Small intestine (tissue), 7 donors: ENCODE measurements around the gene LY6G5C. TPM values are rescaled to one million over a fixed set of nuclear protein-coding genes. Genes with fewer than 3 reads are reported as not detected.
A peak's percentile ranks its signal among the peaks of the same experiment; 100 is the strongest.

ENCODE experiments used
- DNase-seq, 2 donors: peaks; one replicate each; pipeline versions ENCODE4 v3.0.0 to v3.0.0-alpha.2; 2013
- FAIRE-seq: peaks from 2 replicates; lab custom pipeline; 2012; peaks lifted over from hg19 to GRCh38; lab: Jason Lieb, UNC
- H3K27ac ChIP-seq, 3 donors: one replicate each; pipeline ENCODE4 v1.5.1; 2013; ENCODE audit warnings: low read length in 2 of 3, mild to moderate bottlenecking in 2 of 3, control low read depth in 1 of 3, inconsistent platforms in 1 of 3, low read depth in 1 of 3, moderate library complexity in 1 of 3
- H3K27me3 ChIP-seq, 3 donors: one replicate each; pipeline ENCODE4 v1.6.1; 2013; ENCODE audit warnings: low read length in 3 of 3, inconsistent platforms in 1 of 3; ENCODE audit not compliant: control insufficient read depth in 3 of 3, insufficient read depth in 3 of 3
- H3K36me3 ChIP-seq, 3 donors: one replicate each; pipeline ENCODE4 v1.6.1; 2013; ENCODE audit warnings: low read length in 3 of 3, inconsistent platforms in 1 of 3, low read depth in 1 of 3, mild to moderate bottlenecking in 1 of 3, moderate library complexity in 1 of 3; ENCODE audit not compliant: control insufficient read depth in 3 of 3, insufficient read depth in 2 of 3
- H3K4me1 ChIP-seq, 3 donors: one replicate each; pipeline ENCODE4 v1.6.1; 2013; ENCODE audit warnings: low read length in 2 of 3, inconsistent platforms in 1 of 3, low read depth in 1 of 3, mild to moderate bottlenecking in 1 of 3, moderate library complexity in 1 of 3; ENCODE audit not compliant: control insufficient read depth in 3 of 3, insufficient read depth in 2 of 3
- H3K4me3 ChIP-seq, 3 donors: one replicate each; pipeline ENCODE4 v1.5.1; 2013; ENCODE audit warnings: low read length in 3 of 3, control low read depth in 1 of 3, inconsistent platforms in 1 of 3, low read depth in 1 of 3, mild to moderate bottlenecking in 1 of 3, moderate library complexity in 1 of 3
- H3K9me3 ChIP-seq, 2 donors: one replicate each; pipeline ENCODE4 v1.6.1; 2013; ENCODE audit warnings: low read depth in 1 of 2, low read length in 1 of 2; ENCODE audit not compliant: control insufficient read depth in 2 of 2, insufficient read depth in 1 of 2
- WGBS, 3 donors: extraction: QIAGEN DNeasy Blood & Tissue Kit; methylation state at CpG; one replicate each; pipeline ENCODE4 v1.1.7; 2013; 5-methylcytosine and 5-hydroxymethylcytosine counted together
- polyA plus RNA-seq, 4 donors: library from polyadenylated mRNA; stranded (reverse) in 3 of 4; unstranded in 1 of 4; fragments of 200-250 nt in 3 of 4; fragments of 120-200 nt in 1 of 4; gene quantifications; one replicate each; pipeline versions ENCODE4 v1.2.1 to v1.2.3, GENCODE V29; 2013
- donor health status: healthy with polysubstance abuse.
- donor health status: control.
- donor health status: control.
- donor health status: Bipolar disorder and iron deficiency.
- donor health status: healthy.

LY6G5C gene
- polyA plus RNA-seq, 4 donors = 2.6 to 3.8 (median 3.1) TPM

DNA sequence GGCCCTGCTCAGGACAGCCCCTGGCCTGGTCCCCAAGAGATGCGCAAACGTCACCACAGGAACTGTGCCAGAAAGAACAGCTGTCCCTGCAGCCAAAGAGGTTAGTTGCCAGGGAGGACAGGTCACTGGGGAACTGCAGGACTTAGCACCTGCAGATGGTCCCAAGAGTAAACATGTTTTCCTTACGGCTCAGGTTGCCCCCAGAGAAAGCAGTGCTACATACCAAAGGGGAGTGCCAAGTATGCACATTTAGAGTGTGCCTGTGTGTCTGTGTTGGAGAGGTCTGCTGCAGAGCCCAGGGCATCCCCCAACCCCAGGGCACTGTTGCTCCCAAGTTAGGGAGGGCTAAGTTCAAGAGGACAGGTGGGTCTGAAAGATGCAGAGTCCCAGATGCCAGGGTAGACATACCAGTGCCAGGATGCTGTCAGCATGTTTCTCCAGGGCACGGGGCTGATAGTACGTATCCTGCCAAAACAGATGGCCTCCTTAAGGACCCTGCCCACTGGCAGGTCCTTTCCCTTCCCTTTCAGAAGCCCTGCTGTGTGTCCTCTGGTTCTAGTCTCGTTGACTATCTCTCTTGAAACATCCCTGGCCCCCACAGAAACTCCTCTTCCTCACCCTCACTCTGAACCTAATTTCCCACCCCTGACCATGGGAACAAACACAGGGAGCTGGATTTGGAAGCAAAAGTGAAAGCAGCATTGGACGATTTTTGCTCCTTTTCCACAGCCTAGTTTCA is 21.0 kb upstream of the LY6G5C start:
- Histone ChIP-seq H3K27ac (peak overlapping the region in 2 of 3 donors; percentile 97 to 98), H3K27me3 (no peaks in the 10 kb centered on the region), H3K9me3 (no peaks in the 10 kb centered on the region), H3K4me3 (peak overlapping the region; percentile 46 to 88 (median 69)), H3K4me1 (peaks cover 0 to 21% (median 4%) of the 10 kb centered on the region in 3 donors), H3K36me3 (peaks cover 0 to 36% (median 4%) of the 10 kb centered on the region in 3 donors)
- FAIRE-seq = no peak
- peak; percentile 49 to 55 for DNase-seq
- WGBS, 3 donors = 19 to 27% (median 25%) methylated on average over 7 of the region's 7 CpGs

DNA sequence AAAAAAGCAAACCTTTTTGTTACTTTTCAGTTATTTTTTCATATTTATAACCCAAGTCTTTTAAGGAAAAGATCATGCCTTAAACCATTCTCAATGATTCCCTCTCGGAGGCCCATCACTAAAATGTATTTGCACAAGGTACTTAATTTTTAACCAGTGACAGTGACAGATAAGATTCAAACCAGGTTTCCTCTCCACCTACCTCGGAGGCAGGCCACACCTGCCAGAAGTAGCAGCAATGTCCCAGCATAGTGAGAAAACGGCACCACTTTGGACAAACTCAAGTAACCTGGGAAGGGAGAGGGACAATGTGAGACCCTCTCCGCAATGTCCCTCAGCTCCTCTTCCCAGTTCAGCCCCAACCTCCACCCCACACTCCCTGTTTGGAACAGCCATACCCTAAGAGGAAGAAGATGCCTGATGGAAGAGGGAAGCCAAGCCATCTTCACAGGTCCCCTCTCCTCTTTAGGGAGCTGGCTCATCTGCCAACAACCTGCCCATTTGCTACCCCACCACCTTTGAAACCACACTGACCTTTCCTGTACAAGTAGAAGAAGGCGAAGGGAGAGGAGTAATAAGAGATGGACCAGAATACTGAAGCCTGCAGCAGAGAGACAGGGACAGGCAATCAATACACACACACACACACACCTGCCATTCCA is 20.0 kb upstream of the LY6G5C start:
- FAIRE-seq (no peak), DNase-seq (peak in 1 of 2 donors; percentile 50)
- Histone ChIP-seq H3K27me3 (no peaks in the 10 kb centered on the region), H3K9me3 (no peaks in the 10 kb centered on the region), H3K27ac (peak overlapping the region in 2 of 3 donors; percentile 21 to 39), H3K36me3 (peaks cover 0 to 45% (median 4%) of the 10 kb centered on the region in 3 donors), H3K4me3 (no peak overlapping the region), H3K4me1 (peaks cover 0 to 21% (median 4%) of the 10 kb centered on the region in 3 donors)
- WGBS, 3 donors = 45 to 72% (median 64%) methylated on average over 5 of the region's 5 CpGs

DNA sequence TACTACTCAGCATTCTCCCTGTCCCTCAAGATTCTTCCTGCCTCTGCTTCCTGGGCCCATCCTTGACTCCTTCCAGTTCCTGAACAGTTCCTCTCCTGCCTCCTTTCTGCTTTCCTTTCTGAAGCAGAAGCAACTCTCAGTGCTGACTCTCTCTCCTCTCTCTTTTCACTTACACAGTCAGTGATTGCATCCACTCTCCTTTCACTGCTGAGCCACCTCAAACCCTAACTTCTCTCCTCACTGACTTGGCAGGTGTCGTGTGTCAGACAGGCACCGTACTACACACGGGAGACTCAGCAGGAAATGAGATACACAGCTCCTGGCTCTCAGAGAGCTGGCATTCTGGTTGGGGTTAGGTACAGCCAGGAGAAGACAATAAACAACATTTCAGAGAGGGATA is 16.7 kb upstream of the LY6G5C start:
- WGBS, 3 donors = 47 to 62% (median 48%) methylated on average over 3 of the region's 3 CpGs
- Histone ChIP-seq H3K36me3 (peaks cover 7 to 76% (median 9%) of the 10 kb centered on the region in 3 donors), H3K4me3 (no peak overlapping the region), H3K4me1 (peaks cover 0 to 18% (median 4%) of the 10 kb centered on the region in 3 donors), H3K27me3 (no peaks in the 10 kb centered on the region), H3K27ac (no peak overlapping the region), H3K9me3 (no peaks in the 10 kb centered on the region)
- no peak for FAIRE-seq
- no peak for DNase-seq

DNA sequence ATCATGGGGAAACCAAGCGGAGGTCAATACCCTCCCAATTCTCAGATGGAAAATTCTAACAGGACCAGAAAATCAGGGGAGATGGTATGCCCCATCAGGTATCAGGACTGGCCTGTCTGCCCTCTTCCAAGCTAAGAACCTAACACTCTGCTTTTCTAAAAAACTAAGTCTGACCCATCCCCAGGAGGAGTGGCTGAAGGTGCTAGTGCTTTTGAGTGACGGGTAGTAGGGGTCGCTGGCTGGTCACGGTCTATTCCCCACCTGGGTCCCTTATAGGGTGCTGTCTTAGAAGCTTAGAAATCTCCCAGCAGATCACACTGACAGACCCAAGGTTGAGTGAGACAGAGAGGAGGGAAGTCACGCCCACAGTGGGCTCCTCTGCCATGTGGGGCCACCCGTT is 12.7 kb upstream of the LY6G5C start:
- H3K36me3 ChIP-seq = peaks cover 9 to 86% (median 14%) of the 10 kb centered on the region in 3 donors
- peaks cover 0 to 15% (median 0%) of the 10 kb centered on the region in 3 donors for H3K4me1 ChIP-seq
- WGBS, 3 donors = 93 to 95% (median 94%) methylated on average over 6 of the region's 6 CpGs
- H3K4me3 ChIP-seq = no peak overlapping the region
- DNase-seq = no peak
- H3K27ac ChIP-seq = no peak overlapping the region
- no peak for FAIRE-seq
- no peaks in the 10 kb centered on the region for H3K27me3 ChIP-seq
- no peaks in the 10 kb centered on the region for H3K9me3 ChIP-seq

DNA sequence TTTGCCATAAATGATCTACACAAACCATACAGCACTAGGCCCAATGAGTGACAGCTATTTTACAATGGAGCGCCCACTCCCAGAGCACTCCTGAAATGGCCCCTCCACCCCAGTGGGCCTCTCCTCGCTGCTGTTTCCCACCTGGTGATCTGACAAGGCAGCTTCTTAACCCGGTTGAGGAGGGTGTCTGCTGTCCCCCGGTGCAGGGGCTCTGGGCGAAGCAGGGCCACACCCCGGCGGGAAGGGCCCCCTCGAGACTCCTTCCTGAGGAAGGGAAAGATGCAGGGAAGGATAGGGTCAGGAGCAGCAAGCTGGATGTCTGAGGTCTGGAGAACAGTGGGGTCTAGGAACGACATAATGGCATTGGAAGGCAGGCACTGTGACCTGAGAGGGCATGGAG is 12.0 kb upstream of the LY6G5C start:
- no peaks in the 10 kb centered on the region for H3K27me3 ChIP-seq
- FAIRE-seq = no peak
- H3K27ac ChIP-seq = no peak overlapping the region
- no peak for DNase-seq
- peaks cover 9 to 91% (median 14%) of the 10 kb centered on the region in 3 donors for H3K36me3 ChIP-seq
- H3K4me1 ChIP-seq = peaks cover 0 to 15% (median 0%) of the 10 kb centered on the region in 3 donors
- 91 to 96% (median 93%) methylated on average over 8 to 9 of the region's 9 CpGs for WGBS, 3 donors
- H3K9me3 ChIP-seq = no peaks in the 10 kb centered on the region
- no peak overlapping the region for H3K4me3 ChIP-seq

DNA sequence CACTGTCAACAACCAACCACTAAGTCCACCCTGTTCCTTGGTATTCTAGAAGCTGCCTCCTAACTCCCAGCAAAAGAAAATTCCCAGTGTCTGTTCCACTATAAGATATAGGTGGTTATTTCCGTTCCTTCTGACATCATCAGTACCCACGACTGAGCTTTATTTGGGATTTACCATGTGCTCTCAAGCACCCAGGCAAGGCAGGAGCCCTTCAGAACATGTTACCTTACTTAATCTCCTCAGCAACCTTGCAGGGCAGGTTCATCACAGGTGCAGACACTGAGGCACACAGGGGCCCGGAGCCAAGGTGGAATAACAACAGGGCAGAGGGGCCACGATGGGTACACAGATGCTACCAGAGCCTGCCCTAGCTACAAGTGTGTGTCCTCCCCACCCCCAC is 11.5 kb upstream of the LY6G5C start:
- H3K27ac ChIP-seq = no peak overlapping the region
- H3K27me3 ChIP-seq = no peaks in the 10 kb centered on the region
- no peak overlapping the region for H3K4me3 ChIP-seq
- H3K9me3 ChIP-seq = no peaks in the 10 kb centered on the region
- WGBS, 3 donors = 82 to 89% (median 88%) methylated on average over 4 of the region's 4 CpGs
- FAIRE-seq = no peak
- H3K36me3 ChIP-seq = peaks cover 8 to 91% (median 14%) of the 10 kb centered on the region in 3 donors
- DNase-seq = no peak
- peaks cover 0 to 15% (median 0%) of the 10 kb centered on the region in 3 donors for H3K4me1 ChIP-seq

DNA sequence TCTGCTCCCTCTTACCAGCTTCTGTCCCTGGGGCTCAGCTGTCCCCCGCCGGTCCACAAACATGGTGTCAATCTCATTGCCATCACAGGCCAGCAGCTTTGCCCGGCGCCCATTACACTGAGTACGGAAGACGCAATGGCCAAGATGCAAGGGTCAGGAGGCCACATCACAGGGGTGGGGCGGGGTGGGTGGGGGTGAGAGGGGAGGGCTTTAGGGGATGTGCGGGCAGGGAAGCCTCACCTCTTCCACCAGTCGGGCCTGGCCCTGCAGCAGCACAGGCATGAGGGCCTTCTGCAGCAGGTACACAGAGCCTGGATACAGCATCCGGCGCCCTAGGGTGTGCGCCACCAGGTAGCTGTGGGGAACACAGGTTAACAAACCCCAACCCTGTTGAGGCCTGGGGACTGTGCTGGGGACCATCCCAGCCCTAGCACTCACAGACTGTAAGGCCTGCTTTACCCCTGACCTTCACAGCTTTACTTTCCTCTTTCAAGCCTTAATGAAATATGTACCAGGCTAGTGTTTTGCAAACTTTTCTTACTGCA is 10.8 kb upstream of the LY6G5C start:
- 95% methylated on average over 12 of the region's 12 CpGs for WGBS, 3 donors

DNA sequence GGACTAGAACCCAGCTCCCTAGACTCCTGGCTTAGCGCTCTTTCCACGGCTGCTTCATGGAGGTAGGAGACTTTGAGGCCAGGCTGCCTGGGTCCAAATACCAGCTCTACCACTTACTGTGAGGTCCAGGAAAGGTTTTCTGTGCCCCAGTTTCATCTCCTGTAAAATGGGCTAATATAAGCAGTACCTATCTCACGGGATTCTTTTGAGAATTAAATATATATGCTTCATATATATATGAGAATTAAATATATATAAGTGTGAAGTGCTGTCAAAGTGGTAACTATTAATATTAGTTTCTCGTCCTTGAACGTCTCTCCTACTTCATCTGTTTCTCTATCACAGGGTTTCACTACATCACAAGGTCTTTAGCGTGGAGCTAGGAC is 10.2 kb upstream of the LY6G5C start:
- DNase-seq = no peak
- FAIRE-seq = no peak
- H3K4me1 ChIP-seq = peaks cover 0 to 15% (median 0%) of the 10 kb centered on the region in 3 donors
- H3K9me3 ChIP-seq = no peaks in the 10 kb centered on the region
- no peak overlapping the region for H3K4me3 ChIP-seq
- peak overlapping the region in 2 of 3 donors; percentile 71 to 92 for H3K27ac ChIP-seq
- H3K36me3 ChIP-seq = peaks cover 13 to 94% (median 16%) of the 10 kb centered on the region in 3 donors
- H3K27me3 ChIP-seq = no peaks in the 10 kb centered on the region
- 83 to 90% (median 89%) methylated on average over 6 of the region's 6 CpGs for WGBS, 3 donors

More for the DNA sequence above, 10.8 kb upstream of the LY6G5C start:
- Histone ChIP-seq H3K4me1 (peaks cover 0 to 15% (median 0%) of the 10 kb centered on the region in 3 donors), H3K27me3 (no peaks in the 10 kb centered on the region), H3K36me3 (peaks cover 8 to 93% (median 14%) of the 10 kb centered on the region in 3 donors), H3K4me3 (no peak overlapping the region), H3K9me3 (no peaks in the 10 kb centered on the region), H3K27ac (no peak overlapping the region)
- FAIRE-seq = no peak
- no peak for DNase-seq
